K562 (cell line): ENCODE measurements around the gene ARID4B. TPM values are rescaled to one million over a fixed set of nuclear protein-coding genes. Genes with fewer than 3 reads are reported as not detected.
A peak's percentile ranks its signal among the peaks of the same experiment; 100 is the strongest.

Experiments used
- ATAC-seq: fragments of 200-7000 bp; cut with Tn5 transposase; 3 replicates; pipeline ENCODE4 v1.9.1; 2020; ENCODE audit warnings: moderate library complexity
- BruUV-seq: library from RNA; stranded (reverse); fragments of 400-500 nt; replicated peaks from 2 replicates; lab custom pipeline; 2021; lab: Mats Ljungman, UMichigan
- CTCF ChIA-PET: fragments of 300-600 bp; formaldehyde crosslinking; extraction: SDS; loops from one replicate; lab custom pipeline; 2021; ENCODE audit warnings: low intra/inter-chr PET ratio; lab: Yijun Ruan, JAX
- POLR2A ChIA-PET: fragments of 300-600, 350-650 bp; sonication (Branson Sonifier 250); formaldehyde crosslinking; extraction: SDS; loops from one replicate; lab custom pipeline; 2021; ENCODE audit warnings: antibody characterized with exemption, inconsistent platforms; lab: Yijun Ruan, JAX
- DNase-seq, 4 experiments: peaks; one replicate each; pipeline versions ENCODE4 v3.0.0 to v3.0.0-alpha.2; 2011 to 2018; ENCODE audit warnings: low spot score in 3 of 4, mixed read lengths in 3 of 4; ENCODE audit errors: extremely low read depth in 1 of 4
- FAIRE-seq: peaks from 2 replicates; lab custom pipeline; 2011; peaks lifted over from hg19 to GRCh38; lab: Jason Lieb, UNC
- H2AFZ ChIP-seq: 2 replicates; pipeline ENCODE4 v1.6.0; 2011; ENCODE audit warnings: low read depth, low read length, control low read depth, inconsistent platforms
- H3K27ac ChIP-seq: fragments of 200-600 bp; 3 replicates; pipeline ENCODE4 v1.8.0; 2011; ENCODE audit warnings: low read depth, mild to moderate bottlenecking, control low read depth, inconsistent platforms, low read length, moderate library complexity, mixed read lengths; ENCODE audit errors: extremely low read depth
- H3K27me3 ChIP-seq, 2 experiments: fragments of 300-600 bp in 1 of 2; 2 replicates in 1 of 2; 3 replicates in 1 of 2; pipeline versions ENCODE4 v1.6.0 to v1.8.0; 2011; ENCODE audit warnings: inconsistent platforms in 2 of 2, low read length in 2 of 2, mild to moderate bottlenecking in 1 of 2, mixed read lengths in 1 of 2, moderate library complexity in 1 of 2; ENCODE audit not compliant: control insufficient read depth in 2 of 2, insufficient read depth in 2 of 2
- H3K36me3 ChIP-seq: fragments of 300-600 bp; 3 replicates; pipeline ENCODE4 v1.8.0; 2011; ENCODE audit warnings: mild to moderate bottlenecking, low read length, inconsistent platforms; ENCODE audit not compliant: control insufficient read depth, insufficient read depth
- H3K4me1 ChIP-seq, 2 experiments: fragments of 200-600 bp in 1 of 2; replicated peaks in 1 of 2; 2 replicates in 1 of 2; 3 replicates in 1 of 2; pipeline versions ENCODE4 v1.5.1 to v1.8.0; 2011; ENCODE audit warnings: inconsistent platforms in 2 of 2, low read length in 2 of 2, mild to moderate bottlenecking in 1 of 2, mixed read lengths in 1 of 2, moderate library complexity in 1 of 2; ENCODE audit not compliant: control insufficient read depth in 2 of 2, insufficient read depth in 2 of 2
- H3K4me2 ChIP-seq: 2 replicates; pipeline ENCODE4 v1.6.1; 2011; ENCODE audit warnings: low read length, control low read depth, inconsistent platforms, mixed read lengths; ENCODE audit not compliant: insufficient read depth
- H3K4me3 ChIP-seq: fragments of 200-600 bp; sonication (generic), shearing (Covaris generic); 2 replicates; pipeline ENCODE4 v1.5.1; 2016; ENCODE audit warnings: control low read depth, inconsistent platforms
- H3K79me2 ChIP-seq: fragments of 200-600 bp; 3 replicates; pipeline ENCODE4 v1.8.0; 2011; ENCODE audit warnings: low read length, inconsistent platforms; ENCODE audit not compliant: control insufficient read depth, insufficient read depth
- H3K9ac ChIP-seq, 2 experiments: 2 replicates each; pipeline versions ENCODE4 v1.6.0 to v1.6.1; 2011; ENCODE audit warnings: low read depth in 2 of 2, low read length in 2 of 2, control low read depth in 1 of 2, inconsistent platforms in 1 of 2, mild to moderate bottlenecking in 1 of 2, mixed read lengths in 1 of 2; ENCODE audit not compliant: insufficient read depth in 1 of 2
- H3K9me1 ChIP-seq: one replicate; pipeline ENCODE4 v1.6.0; 2011; ENCODE audit warnings: inconsistent platforms, mild to moderate bottlenecking, low read length, moderate library complexity; ENCODE audit not compliant: control insufficient read depth, insufficient read depth
- H3K9me3 ChIP-seq: replicated peaks from 2 replicates; pipeline ENCODE4 v1.5.1; 2011; ENCODE audit warnings: low read depth, low read length, inconsistent platforms; ENCODE audit not compliant: control insufficient read depth, insufficient read depth
- H4K20me1 ChIP-seq: replicated peaks from 2 replicates; pipeline ENCODE4 v1.6.1; 2011; ENCODE audit warnings: low read length, inconsistent platforms, mixed read lengths; ENCODE audit not compliant: control insufficient read depth, insufficient read depth
- BDP1 ChIP-seq: IDR thresholded peaks from 3 replicates; pipeline ENCODE4 v1.6.1; 2011; ENCODE audit not compliant: insufficient read length, insufficient read depth
- CHD2 ChIP-seq: IDR thresholded peaks from 2 replicates; pipeline ENCODE4 v1.6.1; 2011; ENCODE audit warnings: low read depth, low read length
- ETS1 ChIP-seq: conservative IDR thresholded peaks from 2 replicates; pipeline ENCODE4 v1.6.1; 2011; ENCODE audit warnings: low read depth, mild to moderate bottlenecking, low read length; ENCODE audit not compliant: control insufficient read depth
- MEF2A ChIP-seq: IDR thresholded peaks from 2 replicates; pipeline ENCODE4 v1.6.1; 2011; ENCODE audit warnings: low read depth, mild to moderate bottlenecking, low read length, moderate library complexity; ENCODE audit not compliant: control insufficient read depth
- NRF1 ChIP-seq, 2 experiments: fragments of 450-650 bp; IDR thresholded peaks in 1 of 2; conservative IDR thresholded peaks in 1 of 2; 2 replicates each; pipeline ENCODE4 v1.6.1; 2014; ENCODE audit warnings: mild to moderate bottlenecking in 2 of 2
- ZNF174 ChIP-seq: fragments of 250-450 bp; sonication (Bioruptor Pico); IDR thresholded peaks from 2 replicates; pipeline ENCODE4 v1.4.0; 2020; ENCODE audit warnings: mild to moderate bottlenecking
- ZNF316 ChIP-seq: fragments of 450-650 bp; IDR thresholded peaks from 2 replicates; pipeline ENCODE4 v1.6.1; 2016
- WGBS: fragments of 100-300 bp; shearing (Covaris generic); methylation state at CpG from one replicate; pipeline ENCODE4 v1.1.6; 2016; ENCODE audit warnings: low coverage, mixed read lengths; ENCODE audit not compliant: insufficient coverage; ENCODE audit errors: missing lambda C conversion rate; 5-methylcytosine and 5-hydroxymethylcytosine counted together
- in situ Hi-C: fragments of 300-500 bp; cut with MboI; formaldehyde crosslinking; loops from 4 replicates; pipeline ENCODE4 v1.15.0; 2018; ENCODE audit warnings: inconsistent platforms, mixed read lengths
- intact Hi-C: fragments of 100-400 bp; cut with micrococcal nuclease; formaldehyde crosslinking; loops from 2 replicates; pipeline ENCODE4 v1.14.2; 2022
- polyA plus RNA-seq, 8 experiments: library from polyadenylated mRNA; depleted of rRNA in 4 of 8; stranded (reverse) in 5 of 8; unstranded in 3 of 8; fragments of >200 nt; fragmentation: Nextera tagmentation in 2 of 8; fragmentation: Illumina TruSeq in 1 of 8; extraction: Ambion mirVana in 2 of 8; extraction: Trizol in 1 of 8; gene quantifications; 2 replicates each; pipeline versions ENCODE4 v1.2.1 to v1.2.3, GENCODE V29; 2011 to 2014; ENCODE audit warnings: inconsistent platforms in 1 of 8, missing spikeins in 1 of 8
- total RNA-seq, 7 experiments: library from RNA; depleted of rRNA in 6 of 7; stranded (reverse); fragments of >200 nt in 6 of 7; fragmentation: Illumina TruSeq in 2 of 7; extraction: Trizol in 2 of 7; gene quantifications; 2 replicates each; pipeline versions ENCODE4 v1.2.1 to v1.2.3, GENCODE V29; 2011 to 2021; ENCODE audit warnings: low replicate concordance in 1 of 7

ARID4B gene
- total and polyA plus RNA-seq, 9 of the 15 experiments (the other 6 are each of a cell fraction or from before 2014, with no cell fraction given), result 8.4 to 38.9 (median 18.5) TPM

GRCh38 chr1:235133086-235133485 is 194.9 kb downstream of the ARID4B start:
- BruUV-seq, result no TSS peak
- no peaks in the 10 kb centered on the region for H4K20me1 ChIP-seq
- FAIRE-seq, result no peak
- POLR2A ChIA-PET, result interaction anchor here (0.6 to 2.8 kb wide), 8 partner anchors 10 to 433 kb away, joined by 3 to 13 read pairs (median 4); partner anchors contain the start of gene RBM34
- H3K36me3 ChIP-seq, result peaks cover 63% of the 10 kb centered on the region
- intact Hi-C loops (no loop called here), in situ Hi-C loops (no loop called here)
- TF ChIP-seq CHD2 (no peak), NRF1 (conservative IDR thresholded peaks at IDR 0.05 in 1 of 2, IDR thresholded peaks at IDR 0.05 in 1 of 2) (no peak), ZNF316 (peak; percentile 25; the same call in 1 of the 2 replicates), MEF2A (no peak), ETS1 (no peak), BDP1 (no peak), ZNF174 (CRISPR knock-in tag) (no peak)
- DNase-seq, result no peak
- H3K4me1 ChIP-seq, result peaks cover 3% of the 10 kb centered on the region in 2 experiments; a peak in 4 of 5 replicates
- CTCF ChIA-PET, result no interaction called here
- no peak overlapping the region for H2AFZ ChIP-seq
- no peaks in the 10 kb centered on the region for H3K9me1 ChIP-seq
- H3K79me2 ChIP-seq, result peaks cover 10% of the 10 kb centered on the region
- no peak for ATAC-seq
- H3K27me3 ChIP-seq, result no peaks in the 10 kb centered on the region
- no peak overlapping the region for H3K4me2 ChIP-seq
- no peak overlapping the region for H3K9ac ChIP-seq
- H3K9me3 ChIP-seq, result no peaks in the 10 kb centered on the region
- 98% methylated on average over 3 of the region's 3 CpGs for WGBS
- H3K4me3 ChIP-seq, result no peak overlapping the region
- no peak overlapping the region for H3K27ac ChIP-seq
